SHP77 treated with DMSO at 0.1 percent for 48 hours (cell line): ENCODE results near the gene SPRING1.
"Not testable (repeated sequence)": the region's sequence is repeated elsewhere in the genome, so short reads cannot be mapped to it uniquely, and the experiment has no call there.

Experiments used
- DNase-seq: peaks from one replicate; lab custom pipeline; 2025; lab: John Stamatoyannopoulos, UW

Gene SPRING1, protein sequence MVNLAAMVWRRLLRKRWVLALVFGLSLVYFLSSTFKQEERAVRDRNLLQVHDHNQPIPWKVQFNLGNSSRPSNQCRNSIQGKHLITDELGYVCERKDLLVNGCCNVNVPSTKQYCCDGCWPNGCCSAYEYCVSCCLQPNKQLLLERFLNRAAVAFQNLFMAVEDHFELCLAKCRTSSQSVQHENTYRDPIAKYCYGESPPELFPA

DNA sequence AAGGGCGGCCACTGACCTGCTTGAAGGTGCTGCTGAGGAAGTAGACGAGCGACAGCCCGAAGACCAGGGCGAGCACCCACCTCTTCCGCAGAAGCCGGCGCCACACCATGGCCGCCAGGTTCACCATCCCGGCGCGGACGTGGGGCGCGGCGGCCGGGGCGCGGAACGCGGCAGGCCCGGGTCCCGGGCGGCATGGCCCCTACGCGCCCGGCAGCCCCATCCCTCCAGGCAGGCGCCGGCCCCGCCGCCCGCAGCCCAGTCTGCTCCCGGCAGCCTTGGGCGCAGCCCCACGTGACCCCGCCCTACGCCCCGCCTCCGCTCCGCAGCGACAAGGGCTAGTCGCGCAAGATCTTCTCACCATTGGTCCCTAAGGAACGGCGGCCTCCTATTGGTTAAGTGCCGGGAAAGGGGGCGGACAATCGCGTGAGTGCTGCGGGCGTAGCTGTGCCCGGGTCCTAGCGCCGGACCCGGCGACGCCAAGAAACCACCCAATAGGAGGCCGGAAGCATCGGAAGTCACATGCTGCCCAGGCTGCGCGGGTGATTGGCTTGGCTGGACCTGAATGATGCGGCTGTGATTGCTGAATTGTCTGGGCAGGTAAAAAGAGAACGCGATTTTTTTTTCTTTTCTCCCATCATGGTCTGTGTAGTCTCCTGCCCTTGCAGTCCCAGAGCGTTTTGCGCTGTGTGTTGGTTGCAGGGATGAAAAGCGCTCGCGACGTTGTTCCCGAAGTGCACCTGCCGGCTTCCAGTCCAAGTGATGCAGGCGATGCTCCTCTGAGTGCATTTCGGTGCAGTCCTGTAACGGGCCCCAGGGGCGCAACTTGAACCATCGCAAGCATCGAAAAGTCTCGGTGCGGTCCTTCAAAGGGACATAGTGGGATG, at the start of gene SPRING1, which contains the start of gene RNFT2:
SPRING1 (minus strand) TSS at position 296 of the 884 bp plus-strand sequence; CDS start at position 127, 169 bp downstream.
RNFT2 (plus strand) TSS at position 542 of the 884 bp plus-strand sequence. CDS start 2,183 bp downstream, outside the sequence.
- DNase-seq: peak; percentile 99

DNA sequence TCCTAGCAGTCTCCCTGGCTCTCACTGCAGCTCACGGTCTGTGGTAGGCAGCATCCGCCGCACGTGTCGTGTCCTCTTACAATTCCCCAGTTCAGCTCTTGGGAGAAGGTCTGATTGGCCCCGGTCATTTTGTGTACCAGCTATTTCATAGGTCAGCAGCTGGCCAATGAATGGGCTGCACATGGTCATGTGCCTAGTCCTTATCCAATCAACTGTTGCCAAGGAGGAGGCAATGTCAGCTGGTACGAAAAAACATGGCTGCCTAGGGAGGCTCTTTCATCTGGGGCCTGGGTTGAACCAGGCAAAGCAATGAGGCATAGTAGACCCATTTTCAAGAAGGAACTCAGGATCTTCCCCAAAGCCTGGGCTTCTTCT, 46.4 kb upstream of the SPRING1 start:
- no peak for DNase-seq

DNA sequence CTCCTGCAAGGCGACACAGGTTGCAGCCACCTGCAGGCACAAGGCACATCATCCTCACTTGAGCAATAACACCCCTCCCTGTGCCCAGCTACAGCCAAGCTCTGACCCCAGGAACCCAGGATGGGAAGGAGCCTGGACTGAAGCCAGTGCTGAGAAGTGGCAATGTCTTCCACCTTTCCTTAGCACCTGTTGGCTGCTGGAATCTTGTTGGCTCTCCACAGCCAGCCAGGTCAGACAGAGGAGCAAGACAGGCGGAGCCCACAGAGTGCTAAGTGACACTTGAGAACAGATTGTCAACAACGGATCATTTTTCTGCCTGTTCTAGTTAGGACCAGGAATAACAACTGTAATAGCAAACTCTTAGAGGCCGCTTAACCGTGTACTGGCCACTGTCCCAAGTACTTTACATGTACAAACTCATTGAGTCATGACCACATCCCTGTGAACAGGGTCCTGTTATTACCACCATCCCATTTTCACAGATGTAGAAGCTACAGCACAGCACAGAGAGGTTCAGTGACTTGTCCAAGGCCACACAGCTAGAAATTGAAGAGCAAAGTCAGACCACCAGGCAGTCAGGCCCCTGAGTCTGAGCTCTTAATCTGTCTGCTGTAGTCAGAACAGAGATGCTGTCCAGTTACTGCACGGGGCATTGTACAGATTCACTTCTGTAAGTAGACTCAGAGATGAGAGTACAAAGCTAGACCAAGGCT, 45.8 kb upstream of the SPRING1 start:
- no peak for DNase-seq

DNA sequence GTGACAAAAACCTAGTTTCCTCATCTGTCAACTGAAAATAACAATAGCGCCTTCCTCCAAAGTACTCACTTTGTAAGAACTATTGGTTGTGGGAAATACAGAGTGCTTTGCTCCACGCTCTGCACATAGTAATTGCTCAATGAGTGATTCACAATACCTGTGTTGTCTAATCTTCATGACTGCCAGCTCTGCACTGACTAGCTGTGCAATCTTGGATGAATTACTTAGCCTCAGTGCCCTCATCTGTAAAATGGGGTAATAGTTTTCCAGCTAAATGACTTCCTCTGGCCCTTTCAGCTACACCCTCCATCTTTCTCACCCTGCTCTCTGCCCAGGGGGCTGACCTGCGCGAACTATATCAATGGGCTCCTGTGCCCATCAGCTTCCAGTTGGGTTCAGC, 43.1 kb upstream of the SPRING1 start:
- no peak for DNase-seq

DNA sequence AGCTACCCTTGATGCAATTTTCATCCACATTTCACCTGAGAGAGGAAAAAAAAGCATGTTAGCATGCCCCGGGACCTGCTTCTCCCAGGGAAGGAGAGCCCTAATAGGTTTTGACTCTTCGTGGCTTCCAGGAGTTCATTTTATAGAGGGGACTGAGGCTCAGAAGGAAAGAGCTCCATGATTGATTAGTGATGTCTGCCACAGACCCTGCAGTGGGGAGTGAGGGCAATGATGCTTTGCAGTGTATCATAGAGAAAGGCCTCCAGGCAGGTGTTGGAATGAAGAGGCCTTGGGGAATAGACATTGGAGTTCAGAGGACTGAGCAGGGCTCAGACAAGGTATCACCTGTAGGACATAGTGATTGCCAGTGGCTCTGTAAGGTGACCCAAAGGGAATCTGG, 41.7 kb upstream of the SPRING1 start:
- DNase-seq: no peak

DNA sequence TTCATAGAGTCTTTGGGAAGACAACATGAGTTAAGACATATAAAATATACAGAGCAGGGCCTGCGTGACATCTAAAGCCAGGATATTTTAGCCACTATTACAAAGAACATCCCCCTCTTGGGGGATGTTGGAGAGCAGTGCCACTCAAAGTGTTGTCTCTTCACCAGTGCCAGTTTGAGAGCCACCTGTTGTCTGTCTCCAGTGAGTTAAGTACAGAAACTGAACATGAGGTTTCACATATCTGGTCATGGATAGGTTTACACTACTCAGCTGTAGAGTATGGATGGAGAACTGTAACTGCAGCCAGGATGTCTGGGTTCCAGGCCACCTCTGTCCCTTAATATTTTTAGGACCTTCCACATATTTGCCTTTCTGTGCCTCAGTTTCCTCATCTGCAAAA, 39.4 kb upstream of the SPRING1 start:
- no peak for DNase-seq

DNA sequence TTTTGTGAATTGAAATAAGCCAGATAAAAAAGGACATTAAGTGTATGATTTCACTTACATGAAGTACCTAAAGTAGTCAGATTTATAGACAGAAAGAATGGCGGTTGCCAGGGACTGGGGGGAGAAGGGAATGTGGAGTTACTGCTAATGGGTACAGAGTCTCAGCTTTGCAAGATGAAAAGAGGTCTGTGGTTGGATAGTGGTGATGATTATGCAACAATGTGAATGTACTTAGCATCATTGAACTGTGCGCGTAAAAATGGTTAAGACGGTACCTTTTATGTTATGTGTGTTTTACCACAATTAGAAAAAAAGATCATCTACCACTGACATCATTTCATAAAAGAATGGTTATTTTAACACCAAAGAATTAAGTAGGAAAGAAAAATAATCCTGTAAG, 36.2 kb upstream of the SPRING1 start:
- no peak for DNase-seq

DNA sequence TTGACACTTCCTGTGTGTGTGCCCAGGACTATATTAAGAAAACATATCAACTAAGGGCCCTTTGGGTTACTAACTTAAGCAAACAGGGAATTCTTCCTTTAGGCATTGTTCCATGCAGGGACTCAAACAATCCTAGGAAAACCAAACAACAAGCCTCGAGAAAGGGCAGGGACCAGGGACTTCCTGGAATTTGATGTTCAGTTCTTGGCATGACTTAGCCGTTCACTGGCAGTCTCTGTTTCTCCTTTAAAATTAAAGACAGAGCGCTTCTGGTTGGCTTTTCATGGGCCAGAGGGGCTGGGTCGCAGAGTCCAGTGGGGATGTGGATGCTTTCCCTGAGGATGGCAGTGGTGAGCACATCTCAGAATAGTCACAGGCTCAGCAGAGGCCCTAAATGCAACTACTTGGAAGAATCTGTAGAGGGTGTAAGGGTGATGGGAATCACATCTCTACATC, 35.4 kb upstream of the SPRING1 start:
- no peak for DNase-seq

DNA sequence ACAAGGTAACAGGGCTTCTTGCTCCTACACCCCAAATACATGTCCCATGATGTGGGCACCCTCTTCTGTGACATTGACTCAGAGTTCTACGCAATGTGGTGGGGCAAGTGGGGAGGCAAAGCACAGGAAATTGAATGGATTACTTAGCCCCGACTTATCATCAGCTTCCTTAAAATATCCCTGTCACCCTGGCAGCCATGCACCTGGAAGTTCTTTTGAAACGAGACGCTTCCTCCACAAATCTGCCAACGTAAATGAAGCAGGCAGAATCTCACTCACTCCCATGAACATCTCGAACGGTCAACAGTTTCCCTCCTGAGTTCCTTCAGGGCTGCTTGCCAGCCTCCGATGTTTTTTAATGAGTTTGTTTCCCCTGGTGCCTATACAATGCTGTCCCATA, 33.8 kb upstream of the SPRING1 start:
- no peak for DNase-seq

DNA sequence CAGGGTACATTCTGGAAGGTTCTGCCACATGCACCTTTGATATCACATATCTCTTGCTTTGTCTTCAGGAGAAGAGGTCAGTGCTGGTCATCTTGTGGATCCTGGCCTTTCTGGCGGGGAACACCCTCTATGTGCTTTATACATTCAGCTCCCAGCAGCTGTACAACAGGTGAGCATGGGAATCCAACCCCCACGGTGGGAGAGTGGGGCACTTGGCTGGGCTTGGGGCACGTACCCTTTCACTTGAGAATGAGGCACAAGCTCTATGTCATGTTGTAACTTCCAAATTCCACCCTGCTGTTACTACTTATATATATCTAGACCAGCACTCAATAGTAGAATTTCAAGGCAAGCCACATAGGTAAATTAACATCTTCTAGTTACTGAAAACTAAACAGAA, 28.9 kb upstream of the SPRING1 start:
- no peak for DNase-seq

DNA sequence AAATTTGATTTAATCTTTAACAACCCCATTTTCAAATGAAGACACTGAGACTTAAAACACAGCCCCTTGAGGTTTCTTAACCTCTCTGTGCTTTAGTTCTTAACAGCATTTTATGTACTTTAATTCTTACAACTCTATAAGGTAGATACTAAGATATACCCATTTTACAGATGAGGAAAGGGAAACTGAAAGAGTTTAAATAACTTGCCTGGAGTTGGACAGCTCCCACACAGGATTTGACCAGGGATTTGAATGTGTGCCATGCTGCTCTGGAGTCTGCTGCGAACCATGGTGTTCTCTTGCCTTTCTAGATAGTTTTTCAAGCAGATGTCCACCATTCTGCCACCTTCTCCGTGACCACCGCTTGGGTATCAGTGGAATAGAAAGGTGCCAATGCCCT, 28.4 kb upstream of the SPRING1 start:
- no peak for DNase-seq

DNA sequence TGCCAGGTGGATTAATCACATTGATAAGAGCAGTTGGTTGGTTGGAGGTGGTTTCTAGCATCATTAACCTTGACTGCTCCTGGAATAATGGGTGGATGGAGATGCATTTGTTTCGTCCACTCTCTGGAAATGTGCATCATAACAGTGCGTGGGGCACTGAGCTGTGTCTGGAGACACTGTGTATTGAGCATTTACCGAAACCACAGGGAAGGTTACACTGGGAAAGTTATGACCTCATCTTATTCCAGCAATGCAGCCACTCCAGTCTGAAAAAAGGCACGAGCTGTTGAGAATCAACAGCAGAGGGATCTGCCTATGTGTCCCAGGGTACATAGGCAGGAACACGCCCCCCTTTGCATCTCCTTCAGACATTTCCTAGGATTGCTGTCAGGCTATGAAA, 27.4 kb upstream of the SPRING1 start:
- DNase-seq: no peak

DNA sequence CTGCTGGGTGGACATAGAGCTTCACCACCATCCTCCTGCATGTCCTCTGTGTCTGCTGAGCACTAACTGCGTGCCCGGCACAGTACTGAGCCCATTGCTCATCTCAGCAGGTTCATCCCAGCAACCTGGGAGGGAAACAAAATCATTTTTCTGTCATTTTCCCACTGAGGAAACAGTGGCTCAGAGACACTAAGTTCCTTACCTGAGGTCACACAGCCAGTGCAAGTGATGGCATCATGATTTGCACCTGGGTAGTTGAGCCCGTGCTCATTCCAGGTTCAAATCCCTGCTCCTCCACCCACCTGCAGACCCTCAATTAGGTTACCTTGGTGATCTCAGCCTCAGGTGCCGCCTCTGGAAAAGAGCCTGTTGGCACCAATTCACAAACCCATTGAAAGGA, 23.6 kb upstream of the SPRING1 start:
- no peak for DNase-seq

DNA sequence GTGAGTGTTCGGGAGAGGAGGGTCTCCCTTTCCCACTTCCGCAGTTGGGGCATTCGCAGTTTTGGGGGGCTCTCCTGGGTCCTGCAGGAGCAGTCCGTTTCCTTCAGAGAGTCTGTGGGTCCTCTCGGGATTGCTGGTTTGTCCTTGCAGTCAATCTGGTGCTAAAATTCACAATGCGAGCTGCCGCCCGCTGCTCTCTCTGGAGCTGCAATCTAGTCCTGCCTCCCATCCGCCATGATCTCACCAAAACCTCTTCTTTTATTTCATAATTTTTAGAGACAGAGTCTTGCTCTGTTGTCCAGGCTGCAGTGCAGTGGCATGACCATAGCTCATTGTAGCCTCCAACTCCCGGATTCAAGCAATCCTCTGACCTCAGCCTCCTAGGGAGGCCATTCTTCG, 22.8 kb upstream of the SPRING1 start:
- no peak for DNase-seq

DNA sequence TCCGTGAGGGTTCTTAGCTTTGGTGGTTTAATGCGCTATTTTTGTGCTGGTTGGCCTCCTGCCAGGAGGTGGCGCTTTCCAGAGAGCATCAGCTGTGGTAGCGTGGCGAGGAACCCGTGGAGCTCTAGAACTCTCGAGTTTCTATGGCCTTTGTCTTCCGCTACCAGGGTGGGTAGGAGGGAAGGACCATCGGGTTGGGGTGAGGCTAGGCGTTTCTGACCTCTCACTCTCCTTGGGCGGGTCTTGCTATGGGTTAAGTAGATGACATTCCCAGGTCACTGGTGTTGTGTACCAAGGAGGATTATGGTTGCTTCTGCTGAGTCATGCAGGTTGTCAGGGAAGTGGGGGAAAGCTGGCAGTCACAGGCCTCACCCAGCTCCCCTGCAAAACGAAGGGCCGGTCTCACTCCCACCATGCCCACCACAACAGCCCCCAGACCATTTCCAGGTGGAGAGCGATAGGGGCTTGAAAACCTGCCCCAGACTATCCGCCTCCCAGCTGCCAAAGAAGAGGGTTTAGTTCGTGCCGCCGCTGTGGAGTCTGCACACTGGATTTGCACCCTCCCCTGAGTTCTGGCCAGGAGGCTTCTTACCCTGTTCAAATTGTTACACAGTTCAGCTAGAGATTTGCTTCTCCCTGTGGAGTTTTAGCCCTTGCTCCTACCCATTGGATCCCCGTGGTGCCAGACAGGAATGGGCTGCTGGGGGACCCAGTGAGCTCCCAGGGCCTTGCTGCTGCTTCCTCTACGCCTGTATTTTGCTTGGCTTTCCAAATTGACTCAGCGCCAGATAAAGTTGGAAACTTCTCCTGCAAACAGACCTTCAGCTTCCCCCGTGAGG, 22.1 kb upstream of the SPRING1 start:
- peak; percentile 62 for DNase-seq

DNA sequence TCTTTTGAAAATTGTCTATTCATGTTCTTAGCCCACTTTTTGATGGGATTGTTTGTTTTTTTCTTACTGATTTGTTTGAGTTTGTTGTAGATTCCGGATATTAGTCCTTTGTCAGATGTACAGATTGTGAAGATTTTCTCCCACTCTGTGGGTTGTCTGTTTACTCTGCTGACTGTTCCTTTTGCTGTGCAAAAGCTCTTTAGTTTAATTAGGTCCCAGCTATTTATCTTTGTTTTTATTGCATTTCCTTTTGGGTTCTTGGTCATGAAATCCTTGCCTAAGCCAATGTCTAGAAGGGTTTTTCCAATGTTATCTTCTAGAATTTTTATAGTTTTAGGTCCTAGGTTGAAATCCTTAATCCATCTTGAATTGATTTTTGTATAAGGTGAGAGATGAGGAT, 16.9 kb upstream of the SPRING1 start:
- not testable (repeated sequence) for DNase-seq

DNA sequence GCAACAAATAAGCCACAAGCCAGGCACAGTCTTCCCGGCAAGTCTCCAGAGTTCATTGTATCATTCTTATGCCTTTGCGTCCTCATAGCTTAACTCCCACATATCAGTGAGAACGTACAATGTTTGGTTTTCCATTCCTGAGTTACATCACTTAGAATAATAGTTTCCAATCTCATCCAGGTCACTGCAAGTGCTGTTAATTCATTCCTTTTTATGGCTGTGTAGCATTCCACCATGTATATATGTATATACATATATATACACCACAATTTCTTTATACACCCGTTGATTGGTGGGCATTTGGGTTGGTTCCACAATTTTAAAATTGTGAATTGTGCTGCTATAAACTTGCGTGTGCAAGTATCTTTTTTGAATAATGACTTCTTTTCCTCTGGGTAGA, 16.2 kb upstream of the SPRING1 start:
- DNase-seq: not testable (repeated sequence)

DNA sequence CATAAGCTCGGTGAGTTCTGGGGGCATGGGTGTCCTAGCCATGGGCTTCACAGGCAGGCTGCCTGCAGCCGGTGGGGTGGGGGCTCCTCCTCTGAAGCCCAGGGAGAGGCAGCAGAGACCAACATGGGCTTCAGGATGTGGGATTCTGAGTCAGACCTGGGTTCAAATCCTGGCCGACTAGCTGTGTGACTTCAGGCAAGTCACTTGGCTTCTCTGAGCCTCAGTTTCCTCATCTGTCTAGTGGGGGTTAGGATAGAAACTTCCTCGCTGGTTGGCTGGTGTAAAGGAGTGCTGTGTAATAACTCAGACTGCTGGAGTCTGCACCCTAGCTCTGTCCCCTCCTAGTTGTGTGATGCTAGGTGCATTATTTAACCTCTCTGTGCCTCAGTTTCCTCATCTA, 12.4 kb upstream of the SPRING1 start:
- no peak for DNase-seq

DNA sequence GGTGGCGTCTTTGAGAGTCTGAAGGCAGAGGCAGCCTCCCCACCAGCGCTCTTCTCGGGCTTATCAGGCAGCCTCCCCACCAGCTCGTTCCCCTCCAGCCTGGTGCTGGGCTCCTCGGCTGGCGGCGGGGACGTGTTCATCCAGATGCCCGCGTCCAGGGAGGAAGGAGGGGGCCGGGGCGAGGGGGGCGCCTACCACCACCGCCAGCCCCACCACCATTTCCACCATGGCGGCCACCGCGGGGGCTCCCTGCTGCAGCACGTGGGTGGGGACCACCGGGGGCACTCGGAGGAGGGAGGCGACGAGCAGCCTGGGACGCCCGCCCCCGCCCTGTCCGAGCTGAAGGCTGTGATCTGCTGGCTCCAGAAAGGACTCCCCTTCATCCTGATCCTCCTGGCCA, 12.0 kb upstream of the SPRING1 start:
- DNase-seq: no peak

DNA sequence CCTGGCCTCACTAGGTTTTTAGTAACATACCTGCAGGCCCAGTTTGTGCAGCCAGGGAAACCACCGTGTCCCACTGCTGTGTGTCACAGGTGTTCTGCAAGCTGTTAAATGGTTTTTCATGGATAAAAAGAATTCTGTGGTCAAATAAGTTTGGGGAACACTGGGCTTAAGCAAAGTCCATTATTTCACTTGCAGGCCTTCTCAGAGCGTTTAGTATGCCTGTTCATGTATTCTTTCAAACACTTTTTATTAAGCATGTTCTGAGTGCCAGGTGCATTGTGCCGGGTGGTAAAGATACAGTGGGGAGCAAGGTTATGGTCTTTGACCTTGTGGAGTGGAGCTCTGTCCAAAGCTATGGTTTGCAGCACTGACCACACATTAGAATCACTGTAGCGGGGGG, 7.7 kb upstream of the SPRING1 start:
- DNase-seq: no peak

DNA sequence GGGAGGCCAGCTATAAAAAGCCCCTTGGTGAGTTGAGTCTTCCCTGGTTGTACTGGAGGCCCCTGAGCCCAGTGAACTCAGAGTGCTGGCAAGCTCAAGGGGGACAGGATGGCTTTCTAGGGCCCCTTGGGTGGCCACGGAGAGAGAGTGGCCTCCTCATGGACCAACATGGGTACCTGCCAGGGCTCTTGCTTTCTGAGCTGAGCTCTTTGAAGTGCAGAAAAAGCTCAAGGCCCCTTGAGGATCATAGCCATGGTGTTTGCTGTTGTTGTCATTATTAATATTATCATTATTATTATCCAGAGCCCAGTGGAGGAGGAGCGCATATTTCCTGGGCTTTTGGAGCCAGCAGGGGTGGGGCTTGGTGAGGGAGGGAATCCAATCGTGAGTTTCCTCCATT, 6.9 kb upstream of the SPRING1 start:
- DNase-seq: no peak

DNA sequence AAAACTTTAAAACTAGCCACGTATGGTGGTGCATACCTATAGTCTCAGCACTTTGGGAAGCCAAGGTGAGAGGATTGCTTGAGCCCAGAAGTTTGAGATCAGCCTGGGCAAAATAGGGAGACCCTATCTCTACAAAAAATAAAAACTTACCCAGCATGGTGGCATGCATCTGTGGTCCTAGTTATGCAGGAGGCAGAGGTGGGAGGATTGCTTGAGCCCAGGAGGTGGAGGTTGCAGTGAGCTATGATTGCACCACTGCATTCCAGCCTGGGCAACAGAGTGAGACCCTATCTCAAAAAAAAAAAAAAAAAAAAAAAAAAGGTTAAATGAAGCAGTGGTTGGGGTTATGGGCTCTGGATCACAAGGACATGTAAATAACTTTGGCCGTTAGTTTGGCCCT, 4.9 kb upstream of the SPRING1 start:
- DNase-seq: not testable (repeated sequence)
